Neural cell (in vitro differentiated cells): Measurements from ENCODE around the gene MAPK10. TPM values are rescaled to one million over a fixed set of nuclear protein-coding genes. Genes with fewer than 3 reads are reported as not detected.
"Not testable (repeated sequence)": the region's sequence is repeated elsewhere in the genome, so short reads cannot be mapped to it uniquely, and the experiment has no call there.

Source experiments
- H2AFZ ChIP-seq: fragments of 200-600, 300-800 bp; sonication (generic), shearing (Covaris generic); 2 replicates; pipeline ENCODE4 v1.6.0; 2014; ENCODE audit warnings: low read depth, mild to moderate bottlenecking, antibody characterized with exemption, low read length, moderate library complexity
- H3F3A ChIP-seq: fragments of 200-600 bp; shearing (Covaris generic); 2 replicates; pipeline ENCODE4 v1.6.1; 2016; ENCODE audit warnings: mild to moderate bottlenecking, moderate library complexity, mixed read lengths, antibody characterized with exemption, low read length; ENCODE audit not compliant: insufficient read depth, poor library complexity, severe bottlenecking
- H3K27ac ChIP-seq: fragments of 200-600, 300-800 bp; sonication (generic), shearing (Covaris generic); 2 replicates; pipeline ENCODE4 v1.5.1; 2014; ENCODE audit warnings: mild to moderate bottlenecking, low read length, moderate library complexity
- H3K27me3 ChIP-seq: fragments of 300-800, 200-600 bp; sonication (generic), shearing (Covaris generic); 2 replicates; pipeline ENCODE4 v1.6.0; 2014; ENCODE audit warnings: mild to moderate bottlenecking, low read depth, low read length, moderate library complexity; ENCODE audit not compliant: insufficient read depth
- H3K36me3 ChIP-seq: fragments of 300-800, 200-600 bp; sonication (generic), shearing (Covaris generic); 2 replicates; pipeline ENCODE4 v1.5.1; 2014; ENCODE audit warnings: mild to moderate bottlenecking, antibody characterized with exemption, low read length, moderate library complexity; ENCODE audit not compliant: insufficient read depth
- H3K4me2 ChIP-seq: fragments of 300-800, 200-600 bp; sonication (generic), shearing (Covaris generic); 2 replicates; pipeline ENCODE4 v1.6.0; 2014; ENCODE audit warnings: mild to moderate bottlenecking, low read length
- H3K4me3 ChIP-seq: fragments of 300-800, 200-600 bp; sonication (generic), shearing (Covaris generic); 2 replicates; pipeline ENCODE4 v1.5.1; 2014; ENCODE audit warnings: mild to moderate bottlenecking, low read length, moderate library complexity
- H3K79me2 ChIP-seq: fragments of 200-600 bp; shearing (Covaris generic); replicated peaks from 2 replicates; pipeline ENCODE4 v1.6.0; 2014; ENCODE audit warnings: mild to moderate bottlenecking, low read length, moderate library complexity; ENCODE audit not compliant: insufficient read depth
- H3K9ac ChIP-seq: fragments of 300-800, 200-600 bp; sonication (generic), shearing (Covaris generic); 2 replicates; pipeline ENCODE4 v1.6.1; 2016; ENCODE audit warnings: mild to moderate bottlenecking, low read length, mixed read lengths
- H3K9me2 ChIP-seq: fragments of 200-600 bp; shearing (Covaris generic); 2 replicates; pipeline ENCODE4 v1.6.1; 2016; ENCODE audit warnings: mild to moderate bottlenecking, low read length, mixed read lengths; ENCODE audit not compliant: insufficient read depth
- H3K9me3 ChIP-seq: fragments of 200-600, 300-800 bp; sonication (generic), shearing (Covaris generic); 2 replicates; pipeline ENCODE4 v1.6.1; 2016; ENCODE audit warnings: mild to moderate bottlenecking, mixed run types, low read length, moderate library complexity, mixed read lengths
- H4K20me1 ChIP-seq: fragments of 200-600 bp; shearing (Covaris generic); 2 replicates; pipeline ENCODE4 v1.6.1; 2016; ENCODE audit warnings: mild to moderate bottlenecking, mixed run types; ENCODE audit not compliant: insufficient read depth
- EP300 ChIP-seq: fragments of 450-650 bp; conservative IDR thresholded peaks from 2 replicates; pipeline ENCODE4 v1.6.1; 2014; ENCODE audit warnings: antibody characterized with exemption, mild to moderate bottlenecking, moderate library complexity; ENCODE audit not compliant: poor library complexity, severe bottlenecking
- EZH2 ChIP-seq: fragments of 200-600, 300-800 bp; shearing (Covaris generic), sonication (generic); IDR thresholded peaks from 2 replicates; pipeline ENCODE4 v1.6.1; 2014; ENCODE audit warnings: antibody characterized with exemption, low read length, borderline replicate concordance, mild to moderate bottlenecking; ENCODE audit not compliant: insufficient read depth, poor library complexity, severe bottlenecking
- MXI1 ChIP-seq: fragments of 450-650 bp; conservative IDR thresholded peaks from 2 replicates; pipeline ENCODE4 v1.6.1; 2014; ENCODE audit warnings: antibody characterized with exemption, mild to moderate bottlenecking; ENCODE audit not compliant: poor library complexity, severe bottlenecking
- POLR2AphosphoS5 ChIP-seq: IDR thresholded peaks from 2 replicates; pipeline ENCODE4 v1.6.1; 2012
- RAD21 ChIP-seq: fragments of 450-650 bp; conservative IDR thresholded peaks from 2 replicates; pipeline ENCODE4 v1.6.1; 2014; ENCODE audit warnings: antibody characterized with exemption, mild to moderate bottlenecking, moderate library complexity
- SMC3 ChIP-seq: fragments of 450-650 bp; conservative IDR thresholded peaks from 2 replicates; pipeline ENCODE4 v1.6.1; 2014; ENCODE audit warnings: antibody characterized with exemption, mild to moderate bottlenecking, moderate library complexity; ENCODE audit not compliant: poor library complexity
- TAF1 ChIP-seq: IDR thresholded peaks from 2 replicates; pipeline ENCODE4 v1.6.1; 2012; ENCODE audit warnings: low read depth
- polyA plus RNA-seq: library from polyadenylated mRNA; depleted of rRNA; stranded (reverse); fragments of >200 nt; gene quantifications from 2 replicates; pipeline ENCODE4 v1.2.3, GENCODE V29; 2014
- TF ChIP-seq, protein P1 (sequence below): IDR thresholded peaks from 2 replicates; pipeline ENCODE4 v1.6.1; 2012; ENCODE audit warnings: borderline replicate concordance
- TF ChIP-seq, protein P2 (sequence below): fragments of 450-650 bp; IDR thresholded peaks from 2 replicates; pipeline ENCODE4 v1.5.1; 2014; ENCODE audit warnings: antibody characterized with exemption, mild to moderate bottlenecking, moderate library complexity; ENCODE audit not compliant: poor library complexity, severe bottlenecking

Gene MAPK10
- polyA plus RNA-seq, 1 donor from 2014 or later: 91.9 TPM

DNA sequence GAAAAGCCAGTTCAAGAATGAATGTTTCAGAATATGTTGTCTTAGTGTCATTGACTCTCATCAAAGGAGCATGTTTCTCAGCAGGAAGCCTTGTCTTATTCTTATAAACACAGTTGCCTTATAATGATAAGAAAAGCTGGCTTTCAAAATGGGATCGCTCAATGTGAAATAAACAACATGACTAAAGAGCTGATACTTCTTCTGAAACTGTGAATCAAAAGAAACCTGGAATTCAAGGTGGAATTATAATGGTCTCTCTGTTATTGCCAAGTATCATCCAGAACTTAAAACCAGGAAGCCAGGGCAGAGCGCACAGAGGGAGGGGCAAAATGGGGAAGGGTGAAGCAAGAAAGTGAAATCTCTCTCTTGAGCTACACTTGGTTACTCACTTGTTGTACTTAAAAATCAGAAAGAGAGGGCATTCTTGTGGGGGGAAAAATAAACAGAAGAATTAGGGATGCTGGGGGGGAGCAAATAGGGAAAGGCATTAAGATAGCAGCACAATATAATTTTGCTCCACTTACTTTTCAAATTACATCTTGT lies 270.0 kb downstream of the MAPK10 start:
- Histone ChIP-seq H3K9ac (no peak overlapping the region), H3K9me3 (no peaks in the 10 kb centered on the region), H4K20me1 (no peaks in the 10 kb centered on the region), H3K9me2 (no peaks in the 10 kb centered on the region), H3K27ac (no peak overlapping the region), H3K79me2 (no peaks in the 10 kb centered on the region), H3K36me3 (no peaks in the 10 kb centered on the region), H3K4me3 (no peak overlapping the region), H3K27me3 (no peaks in the 10 kb centered on the region), H3F3A (no peaks in the 10 kb centered on the region), H2AFZ (no peak overlapping the region), H3K4me2 (no peak overlapping the region)
- TF ChIP-seq, protein P1, sequence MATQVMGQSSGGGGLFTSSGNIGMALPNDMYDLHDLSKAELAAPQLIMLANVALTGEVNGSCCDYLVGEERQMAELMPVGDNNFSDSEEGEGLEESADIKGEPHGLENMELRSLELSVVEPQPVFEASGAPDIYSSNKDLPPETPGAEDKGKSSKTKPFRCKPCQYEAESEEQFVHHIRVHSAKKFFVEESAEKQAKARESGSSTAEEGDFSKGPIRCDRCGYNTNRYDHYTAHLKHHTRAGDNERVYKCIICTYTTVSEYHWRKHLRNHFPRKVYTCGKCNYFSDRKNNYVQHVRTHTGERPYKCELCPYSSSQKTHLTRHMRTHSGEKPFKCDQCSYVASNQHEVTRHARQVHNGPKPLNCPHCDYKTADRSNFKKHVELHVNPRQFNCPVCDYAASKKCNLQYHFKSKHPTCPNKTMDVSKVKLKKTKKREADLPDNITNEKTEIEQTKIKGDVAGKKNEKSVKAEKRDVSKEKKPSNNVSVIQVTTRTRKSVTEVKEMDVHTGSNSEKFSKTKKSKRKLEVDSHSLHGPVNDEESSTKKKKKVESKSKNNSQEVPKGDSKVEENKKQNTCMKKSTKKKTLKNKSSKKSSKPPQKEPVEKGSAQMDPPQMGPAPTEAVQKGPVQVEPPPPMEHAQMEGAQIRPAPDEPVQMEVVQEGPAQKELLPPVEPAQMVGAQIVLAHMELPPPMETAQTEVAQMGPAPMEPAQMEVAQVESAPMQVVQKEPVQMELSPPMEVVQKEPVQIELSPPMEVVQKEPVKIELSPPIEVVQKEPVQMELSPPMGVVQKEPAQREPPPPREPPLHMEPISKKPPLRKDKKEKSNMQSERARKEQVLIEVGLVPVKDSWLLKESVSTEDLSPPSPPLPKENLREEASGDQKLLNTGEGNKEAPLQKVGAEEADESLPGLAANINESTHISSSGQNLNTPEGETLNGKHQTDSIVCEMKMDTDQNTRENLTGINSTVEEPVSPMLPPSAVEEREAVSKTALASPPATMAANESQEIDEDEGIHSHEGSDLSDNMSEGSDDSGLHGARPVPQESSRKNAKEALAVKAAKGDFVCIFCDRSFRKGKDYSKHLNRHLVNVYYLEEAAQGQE: no peak
- TF ChIP-seq POLR2AphosphoS5 (no peak), RAD21 (no peak), MXI1 (no peak), EP300 (no peak), EZH2 (no peak)

DNA sequence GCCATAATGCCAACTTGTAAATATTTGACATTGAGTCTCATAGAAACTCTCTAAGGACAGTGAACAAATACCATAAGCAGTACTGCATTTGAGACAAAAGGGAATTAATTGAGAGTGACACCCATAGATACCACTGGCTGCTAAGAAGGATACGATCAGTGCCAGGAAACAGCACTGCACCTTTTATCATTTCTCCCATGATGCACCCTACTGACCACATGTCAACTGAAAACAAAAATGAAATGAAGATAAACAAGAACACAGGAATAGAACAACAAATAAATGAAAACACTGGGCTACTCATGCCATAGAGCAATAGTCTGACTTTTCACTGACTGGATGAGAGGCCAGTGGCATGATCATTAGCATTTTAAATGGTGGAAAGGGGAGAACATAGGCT lies 270.8 kb downstream of the MAPK10 start:
- TF ChIP-seq, protein P1: no peak
- TF ChIP-seq EP300 (no peak), RAD21 (no peak), EZH2 (no peak), SMC3 (no peak), TAF1 (no peak), MXI1 (no peak), POLR2AphosphoS5 (no peak)
- TF ChIP-seq, protein P2, sequence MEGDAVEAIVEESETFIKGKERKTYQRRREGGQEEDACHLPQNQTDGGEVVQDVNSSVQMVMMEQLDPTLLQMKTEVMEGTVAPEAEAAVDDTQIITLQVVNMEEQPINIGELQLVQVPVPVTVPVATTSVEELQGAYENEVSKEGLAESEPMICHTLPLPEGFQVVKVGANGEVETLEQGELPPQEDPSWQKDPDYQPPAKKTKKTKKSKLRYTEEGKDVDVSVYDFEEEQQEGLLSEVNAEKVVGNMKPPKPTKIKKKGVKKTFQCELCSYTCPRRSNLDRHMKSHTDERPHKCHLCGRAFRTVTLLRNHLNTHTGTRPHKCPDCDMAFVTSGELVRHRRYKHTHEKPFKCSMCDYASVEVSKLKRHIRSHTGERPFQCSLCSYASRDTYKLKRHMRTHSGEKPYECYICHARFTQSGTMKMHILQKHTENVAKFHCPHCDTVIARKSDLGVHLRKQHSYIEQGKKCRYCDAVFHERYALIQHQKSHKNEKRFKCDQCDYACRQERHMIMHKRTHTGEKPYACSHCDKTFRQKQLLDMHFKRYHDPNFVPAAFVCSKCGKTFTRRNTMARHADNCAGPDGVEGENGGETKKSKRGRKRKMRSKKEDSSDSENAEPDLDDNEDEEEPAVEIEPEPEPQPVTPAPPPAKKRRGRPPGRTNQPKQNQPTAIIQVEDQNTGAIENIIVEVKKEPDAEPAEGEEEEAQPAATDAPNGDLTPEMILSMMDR: no peak
- H3K27me3 ChIP-seq: no peaks in the 10 kb centered on the region
- no peaks in the 10 kb centered on the region for H4K20me1 ChIP-seq
- H3K79me2 ChIP-seq: no peaks in the 10 kb centered on the region
- H3K4me3 ChIP-seq: no peak overlapping the region
- no peaks in the 10 kb centered on the region for H3K9me2 ChIP-seq
- H3K27ac ChIP-seq: no peak overlapping the region
- H2AFZ ChIP-seq: no peak overlapping the region
- no peak overlapping the region for H3K4me2 ChIP-seq
- no peak overlapping the region for H3K9ac ChIP-seq
- H3K9me3 ChIP-seq: no peaks in the 10 kb centered on the region
- H3K36me3 ChIP-seq: no peaks in the 10 kb centered on the region
- no peaks in the 10 kb centered on the region for H3F3A ChIP-seq

DNA sequence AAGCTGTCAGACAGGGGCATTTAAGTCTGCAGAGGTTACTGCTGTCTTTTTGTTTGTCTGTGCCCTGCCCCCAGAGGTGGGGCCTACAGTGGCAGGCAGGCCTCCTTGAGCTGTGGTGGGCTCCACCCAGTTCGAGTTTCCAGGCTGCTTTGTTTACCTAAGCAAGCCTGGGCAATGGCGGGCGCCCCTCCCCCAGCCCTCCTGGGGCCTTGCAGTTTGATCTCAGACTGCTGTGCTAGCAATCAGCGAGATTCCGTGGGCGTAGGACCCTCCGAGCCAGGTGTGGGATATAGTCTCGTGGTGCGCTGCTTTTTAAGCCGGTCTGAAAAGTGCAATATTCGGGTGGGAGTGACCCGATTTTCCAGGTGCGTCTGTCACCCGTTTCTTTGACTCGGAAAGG lies 284.1 kb downstream of the MAPK10 start:
- not testable (repeated sequence) for H3K9me2 ChIP-seq, H3K4me3 ChIP-seq, H3K9ac ChIP-seq, H3K4me2 ChIP-seq, H2AFZ ChIP-seq, H3K27ac ChIP-seq, H3K27me3 ChIP-seq, H3K36me3 ChIP-seq, H3F3A ChIP-seq, H3K79me2 ChIP-seq, H4K20me1 ChIP-seq, H3K9me3 ChIP-seq
